Endodermal cell (in vitro differentiated cells): ENCODE results near the gene FDPS. TPM values are rescaled to one million over a fixed set of nuclear protein-coding genes. Genes with fewer than 3 reads are reported as not detected.

ENCODE experiments used
- DNase-seq: peaks from one replicate; pipeline ENCODE4 v3.0.0-alpha.2; 2017
- H3K27ac ChIP-seq: 2 replicates; pipeline ENCODE4 v1.5.1; 2013; ENCODE audit warnings: mild to moderate bottlenecking, low read depth, low read length, moderate library complexity
- H3K27me3 ChIP-seq: 2 replicates; pipeline ENCODE4 v1.6.1; 2013; ENCODE audit warnings: mild to moderate bottlenecking, low read length, moderate library complexity; ENCODE audit not compliant: insufficient read depth, control insufficient read depth, poor library complexity, severe bottlenecking
- H3K36me3 ChIP-seq: 2 replicates; pipeline ENCODE4 v1.7.0; 2013; ENCODE audit warnings: mild to moderate bottlenecking, low read length, moderate library complexity; ENCODE audit not compliant: control insufficient read depth, insufficient read depth
- H3K4me1 ChIP-seq: one replicate; pipeline ENCODE4 v1.7.0; 2013; ENCODE audit warnings: low read length; ENCODE audit not compliant: control insufficient read depth, insufficient read depth
- H3K4me3 ChIP-seq: 2 replicates; pipeline ENCODE4 v1.5.1; 2013; ENCODE audit warnings: mild to moderate bottlenecking, low read length, moderate library complexity
- H3K9ac ChIP-seq: 2 replicates; pipeline ENCODE4 v1.6.1; 2013; ENCODE audit warnings: mild to moderate bottlenecking, low read length, moderate library complexity; ENCODE audit not compliant: poor library complexity, severe bottlenecking; ENCODE audit errors: extremely low read depth
- H3K9me3 ChIP-seq: 2 replicates; pipeline ENCODE4 v1.6.1; 2013; ENCODE audit warnings: mild to moderate bottlenecking, low read length, moderate library complexity; ENCODE audit not compliant: control insufficient read depth
- H3K27ac Mint-ChIP-seq: 2 replicates; pipeline ENCODE4 v1.8.0; 2020; ENCODE audit warnings: mixed read lengths
- H3K27me3 Mint-ChIP-seq: 2 replicates; pipeline ENCODE4 v1.8.0; 2021; ENCODE audit warnings: mild to moderate bottlenecking, mixed read lengths; ENCODE audit not compliant: insufficient read depth
- H3K36me3 Mint-ChIP-seq: 2 replicates; pipeline ENCODE4 v1.8.0; 2020; ENCODE audit warnings: low read depth, mixed read lengths
- H3K4me1 Mint-ChIP-seq: 2 replicates; pipeline ENCODE4 v1.8.0; 2020; ENCODE audit warnings: mixed read lengths
- H3K4me3 Mint-ChIP-seq: 2 replicates; pipeline ENCODE4 v1.8.0; 2020; ENCODE audit warnings: mild to moderate bottlenecking, moderate library complexity, mixed read lengths
- H3K9me3 Mint-ChIP-seq: 2 replicates; pipeline ENCODE4 v1.8.0; 2020; ENCODE audit warnings: mild to moderate bottlenecking, mixed read lengths
- CTCF ChIP-seq: fragments of 200-600 bp; sonication (generic); conservative IDR thresholded peaks from 2 replicates; pipeline ENCODE4 v1.5.0; 2021; ENCODE audit warnings: antibody characterized with exemption, mild to moderate bottlenecking
- WGBS, 2 experiments: methylation state at CpG; one replicate each; pipeline versions ENCODE4 v1.1.5 to v1.1.7; 2013; ENCODE audit warnings: missing lambda C conversion rate in 2 of 2, mixed read lengths in 1 of 2; ENCODE audit not compliant: insufficient coverage in 1 of 2, insufficient read length in 1 of 2; 5-methylcytosine and 5-hydroxymethylcytosine counted together
- total RNA-seq, 2 donors: library from RNA; stranded (reverse); fragmentation: NEBNext Ultra II Directional in 1 of 2; extraction: Animal tissue kit (Norgen Biotek cat#: 25700) in 1 of 2; gene quantifications; 2 replicates in 1 of 2; 3 replicates in 1 of 2; pipeline ENCODE4 v1.2.1, GENCODE V29; 2021

Gene FDPS
- total RNA-seq, 2 donors from 2014 or later = 247 to 250 TPM

GRCh38 chr1:155329980-155330598 lies 21.4 kb downstream of the FDPS start:
- no peak overlapping the region for H3K4me3 Mint-ChIP-seq
- no peaks in the 10 kb centered on the region for H3K9me3 Mint-ChIP-seq
- Histone ChIP-seq H3K27ac (no peak overlapping the region), H3K4me3 (no peak overlapping the region), H3K4me1 (peaks cover 15% of the 10 kb centered on the region), H3K36me3 (peaks cover 63% of the 10 kb centered on the region), H3K9me3 (no peaks in the 10 kb centered on the region), H3K9ac (no peak overlapping the region), H3K27me3 (no peaks in the 10 kb centered on the region)
- no peak overlapping the region for H3K27ac Mint-ChIP-seq
- peak; percentile 34 for DNase-seq
- H3K27me3 Mint-ChIP-seq = no peaks in the 10 kb centered on the region
- H3K36me3 Mint-ChIP-seq = peaks cover 51% of the 10 kb centered on the region
- 98 to 100% methylated on average over 11 of the region's 11 CpGs for WGBS, 2 experiments
- peaks cover 8% of the 10 kb centered on the region for H3K4me1 Mint-ChIP-seq
- TF ChIP-seq CTCF = no peak

- H3K4me3 Mint-ChIP-seq = no peak overlapping the region
- no peak for DNase-seq
- WGBS, 2 experiments = 100% methylated on average over 1 of the region's 1 CpG
- Histone ChIP-seq H3K9me3 (no peaks in the 10 kb centered on the region), H3K27ac (no peak overlapping the region), H3K4me1 (no peaks in the 10 kb centered on the region), H3K36me3 (peaks cover 72% of the 10 kb centered on the region), H3K9ac (no peak overlapping the region), H3K27me3 (no peaks in the 10 kb centered on the region), H3K4me3 (no peak overlapping the region)
- no peaks in the 10 kb centered on the region for H3K9me3 Mint-ChIP-seq
- H3K27me3 Mint-ChIP-seq = no peaks in the 10 kb centered on the region
- peak overlapping the region; percentile 55 for H3K27ac Mint-ChIP-seq
- TF ChIP-seq CTCF = no peak
- H3K36me3 Mint-ChIP-seq = peaks cover 52% of the 10 kb centered on the region
- no peaks in the 10 kb centered on the region for H3K4me1 Mint-ChIP-seq
Observed at GRCh38 chr1:155334962-155335361, 26.3 kb downstream of the FDPS start.

- Histone ChIP-seq H3K9me3 (no peaks in the 10 kb centered on the region), H3K27me3 (no peaks in the 10 kb centered on the region), H3K36me3 (peaks cover 88% of the 10 kb centered on the region), H3K9ac (no peak overlapping the region), H3K27ac (no peak overlapping the region), H3K4me3 (no peak overlapping the region), H3K4me1 (no peaks in the 10 kb centered on the region)
- H3K4me3 Mint-ChIP-seq = no peak overlapping the region
- no peaks in the 10 kb centered on the region for H3K9me3 Mint-ChIP-seq
- 90 to 98% methylated on average over 4 to 8 of the region's 8 CpGs for WGBS, 2 experiments
- no peaks in the 10 kb centered on the region for H3K27me3 Mint-ChIP-seq
- no peak overlapping the region for H3K27ac Mint-ChIP-seq
- DNase-seq = no peak
- H3K36me3 Mint-ChIP-seq = peaks cover 64% of the 10 kb centered on the region
- no peak for TF ChIP-seq CTCF
- H3K4me1 Mint-ChIP-seq = no peaks in the 10 kb centered on the region
Observed at GRCh38 chr1:155339515-155340097, 30.9 kb downstream of the FDPS start.
